GM19099 (cell line): ENCODE measurements around the gene PPA2.

ENCODE experiments used
- POLR2A ChIP-seq: IDR thresholded peaks from 3 replicates; pipeline ENCODE4 v1.6.1; 2011; ENCODE audit warnings: low read depth; ENCODE audit not compliant: insufficient read length; ENCODE audit errors: extremely low read depth

PPA2 gene

GRCh38 chr4:105469736-105470135 lies 4.1 kb downstream of the PPA2 start:
- TF ChIP-seq POLR2A, result no peak

- no peak for TF ChIP-seq POLR2A
Measured at GRCh38 chr4:105466580-105466979, 7.3 kb downstream of the PPA2 start.

- no peak for TF ChIP-seq POLR2A
Measured at GRCh38 chr4:105462576-105462975, 11.3 kb downstream of the PPA2 start.

- TF ChIP-seq POLR2A, result no peak
Measured at GRCh38 chr4:105461621-105462382, 12.1 kb downstream of the PPA2 start.

GRCh38 chr4:105461221-105461620 lies 12.6 kb downstream of the PPA2 start:
- TF ChIP-seq POLR2A, result no peak

GRCh38 chr4:105460306-105460705 lies 13.6 kb downstream of the PPA2 start:
- no peak for TF ChIP-seq POLR2A

- TF ChIP-seq POLR2A, result no peak
Measured at GRCh38 chr4:105458001-105458400, 15.9 kb downstream of the PPA2 start.

GRCh38 chr4:105455998-105456397 lies 17.9 kb downstream of the PPA2 start:
- TF ChIP-seq POLR2A, result no peak

- no peak for TF ChIP-seq POLR2A
Measured at GRCh38 chr4:105455182-105455581, 18.7 kb downstream of the PPA2 start.

GRCh38 chr4:105453550-105454205 lies 20.2 kb downstream of the PPA2 start:
- no peak for TF ChIP-seq POLR2A

- TF ChIP-seq POLR2A, result no peak
Measured at GRCh38 chr4:105451346-105451745, 22.5 kb downstream of the PPA2 start.

- no peak for TF ChIP-seq POLR2A
Measured at GRCh38 chr4:105440890-105441289, 33.0 kb downstream of the PPA2 start.

- TF ChIP-seq POLR2A, result no peak
Measured at GRCh38 chr4:105437637-105438036, 36.2 kb downstream of the PPA2 start.

- TF ChIP-seq POLR2A, result no peak
Measured at GRCh38 chr4:105436414-105436813, 37.4 kb downstream of the PPA2 start.

GRCh38 chr4:105434940-105435339 lies 38.9 kb downstream of the PPA2 start:
- no peak for TF ChIP-seq POLR2A

GRCh38 chr4:105433421-105433820 lies 40.4 kb downstream of the PPA2 start:
- no peak for TF ChIP-seq POLR2A

GRCh38 chr4:105432438-105432837 lies 41.4 kb downstream of the PPA2 start:
- no peak for TF ChIP-seq POLR2A

GRCh38 chr4:105430811-105431210 lies 43.1 kb downstream of the PPA2 start:
- TF ChIP-seq POLR2A, result no peak
